Gastroesophageal sphincter (tissue), 4 donors: Measurements from ENCODE around the gene CAPN5. TPM values are rescaled to one million over a fixed set of nuclear protein-coding genes. Genes with fewer than 3 reads are reported as not detected.

Source experiments
- ATAC-seq: fragments of 150-250 bp; one replicate; pipeline ENCODE4 v1.9.1; 2016; ENCODE audit warnings: mild to moderate bottlenecking, moderate library complexity
- H3K27ac ChIP-seq, 4 donors: fragments of 200-600 bp; sonication (generic) in 3 of 4; 1 replicate in 3 of 4; 2 replicates in 1 of 4; pipeline ENCODE4 v1.5.1; 2016 to 2019
- H3K27me3 ChIP-seq: fragments of 200-600 bp; sonication (generic); one replicate; pipeline ENCODE4 v1.5.1; 2019
- H3K36me3 ChIP-seq, 2 donors: fragments of 200-600 bp; sonication (generic); one replicate each; pipeline ENCODE4 v1.5.1; 2019; ENCODE audit warnings: control low read depth in 1 of 2
- H3K4me1 ChIP-seq, 3 donors: fragments of 200-600 bp; sonication (generic); 1 replicate in 2 of 3; 2 replicates in 1 of 3; pipeline ENCODE4 v1.5.1; 2016 to 2019; ENCODE audit warnings: control low read depth in 2 of 3
- H3K4me3 ChIP-seq, 2 donors: fragments of 200-600 bp; sonication (generic); one replicate each; pipeline ENCODE4 v1.5.1; 2019; ENCODE audit warnings: mild to moderate bottlenecking in 1 of 2, moderate library complexity in 1 of 2
- H3K9me3 ChIP-seq, 3 donors: fragments of 200-600 bp; sonication (generic); one replicate each; pipeline ENCODE4 v1.5.1; 2017 to 2019; ENCODE audit warnings: control low read depth in 2 of 3
- CTCF ChIP-seq, 4 experiments: fragments of 200-600 bp in 2 of 4; fragments of 450-650 bp in 2 of 4; sonication (generic) in 1 of 4; IDR thresholded peaks; one replicate each; pipeline ENCODE4 v1.5.1; 2017 to 2019; ENCODE audit warnings: antibody characterized with exemption in 4 of 4, mild to moderate bottlenecking in 2 of 4, moderate library complexity in 2 of 4
- EP300 ChIP-seq: sonication (generic); formaldehyde crosslinking; IDR thresholded peaks from one replicate; pipeline ENCODE4 v1.6.1; 2017; ENCODE audit warnings: antibody characterized with exemption, mild to moderate bottlenecking
- POLR2A ChIP-seq, 2 donors: fragments of 450-650 bp; IDR thresholded peaks; one replicate each; pipeline ENCODE4 v1.6.1; 2017; ENCODE audit warnings: antibody characterized with exemption in 2 of 2, mild to moderate bottlenecking in 2 of 2, moderate library complexity in 1 of 2
- POLR2AphosphoS5 ChIP-seq: sonication (generic); formaldehyde crosslinking; IDR thresholded peaks from one replicate; pipeline ENCODE4 v1.6.1; 2017; ENCODE audit warnings: antibody characterized with exemption
- WGBS, 2 donors: methylation state at CpG; one replicate each; pipeline ENCODE4 v1.1.5; 2018; ENCODE audit warnings: low coverage in 1 of 2; 5-methylcytosine and 5-hydroxymethylcytosine counted together
- total RNA-seq, 4 donors: library from RNA; depleted of rRNA; stranded (reverse); fragments of >200 nt; gene quantifications; one replicate each; pipeline ENCODE4 v1.1.0, GENCODE V29; 2016

CAPN5 gene
- total RNA-seq, 4 donors from 2014 or later = 4.1 to 9.4 (median 7.7) TPM

GRCh38 chr11:77147668-77148321 is 81.0 kb downstream of the CAPN5 start:
- H3K27ac ChIP-seq = no peak overlapping the region
- H3K4me3 ChIP-seq = peak overlapping the region in 1 of 2 donors; percentile 37
- 11% methylated on average over 16 of the region's 47 CpGs; no CpG with 5 or more reads in 1 of the 2 donors for WGBS, 2 donors
- H3K9me3 ChIP-seq = no peaks in the 10 kb centered on the region
- no peak for ATAC-seq
- peaks cover 35% of the 10 kb centered on the region for H3K27me3 ChIP-seq
- H3K36me3 ChIP-seq = no peaks in the 10 kb centered on the region
- H3K4me1 ChIP-seq = peaks cover 0 to 6% (median 0%) of the 10 kb centered on the region in 3 donors
- TF ChIP-seq EP300 (no peak), POLR2AphosphoS5 (no peak), POLR2A (IDR thresholded peaks at IDR 0.05) (no peak), CTCF (IDR thresholded peaks at IDR 0.05) (no peak)

GRCh38 chr11:77148963-77149715 is 82.4 kb downstream of the CAPN5 start:
- peaks cover 35% of the 10 kb centered on the region for H3K27me3 ChIP-seq
- peaks cover 0 to 16% (median 0%) of the 10 kb centered on the region in 3 donors for H3K4me1 ChIP-seq
- H3K27ac ChIP-seq = no peak overlapping the region
- no peak overlapping the region for H3K4me3 ChIP-seq
- H3K36me3 ChIP-seq = no peaks in the 10 kb centered on the region
- WGBS, 2 donors = 87% methylated on average over 3 of the region's 8 CpGs; no CpG with 5 or more reads in 1 of the 2 donors
- TF ChIP-seq POLR2AphosphoS5 (no peak), POLR2A (IDR thresholded peaks at IDR 0.05) (no peak), EP300 (no peak)
- ATAC-seq = no peak
- no peaks in the 10 kb centered on the region for H3K9me3 ChIP-seq

GRCh38 chr11:77149716-77150392 is 83.1 kb downstream of the CAPN5 start:
- WGBS, 2 donors = 100% methylated on average over 3 of the region's 12 CpGs; no CpG with 5 or more reads in 1 of the 2 donors
- Histone ChIP-seq H3K4me3 (no peak overlapping the region), H3K27me3 (peaks cover 35% of the 10 kb centered on the region), H3K27ac (no peak overlapping the region), H3K9me3 (no peaks in the 10 kb centered on the region), H3K36me3 (no peaks in the 10 kb centered on the region), H3K4me1 (peaks cover 0 to 23% (median 0%) of the 10 kb centered on the region in 3 donors)
- TF ChIP-seq POLR2AphosphoS5 (no peak), EP300 (no peak), CTCF (IDR thresholded peaks at IDR 0.05) (no peak), POLR2A (IDR thresholded peaks at IDR 0.05) (no peak)
- ATAC-seq = no peak

GRCh38 chr11:77150836-77151235 is 84.1 kb downstream of the CAPN5 start:
- no peaks in the 10 kb centered on the region for H3K36me3 ChIP-seq
- H3K9me3 ChIP-seq = no peaks in the 10 kb centered on the region
- H3K4me3 ChIP-seq = no peak overlapping the region
- H3K4me1 ChIP-seq = peaks cover 0 to 23% (median 0%) of the 10 kb centered on the region in 3 donors
- H3K27ac ChIP-seq = no peak overlapping the region
- TF ChIP-seq POLR2A (IDR thresholded peaks at IDR 0.05) (no peak), EP300 (no peak), POLR2AphosphoS5 (no peak), CTCF (IDR thresholded peaks at IDR 0.05) (no peak)
- no peak for ATAC-seq
- no CpG with 5 or more reads among the region's 10 CpGs for WGBS, 2 donors
- H3K27me3 ChIP-seq = peaks cover 26% of the 10 kb centered on the region

- no peak for TF ChIP-seq EP300
Observed at GRCh38 chr11:77151804-77152509, 85.2 kb downstream of the CAPN5 start.

More at GRCh38 chr11:77151804-77152509, 85.2 kb downstream of the CAPN5 start:
- H3K4me1 ChIP-seq = peaks cover 0 to 23% (median 0%) of the 10 kb centered on the region in 3 donors
- 71 to 84% methylated on average over 2 to 3 of the region's 11 CpGs for WGBS, 2 donors
- H3K27me3 ChIP-seq = peaks cover 15% of the 10 kb centered on the region
- H3K36me3 ChIP-seq = no peaks in the 10 kb centered on the region
- no peak overlapping the region for H3K4me3 ChIP-seq
- H3K27ac ChIP-seq = no peak overlapping the region
- no peak for ATAC-seq
- H3K9me3 ChIP-seq = no peaks in the 10 kb centered on the region
